Epithelial cell of esophagus (primary cell): ENCODE results near the gene GALNT9.

Source experiments
- DNase-seq: peaks from one replicate; pipeline ENCODE4 v3.0.0; 2010; ENCODE audit warnings: low read depth
- H3K4me3 ChIP-seq: 2 replicates; pipeline ENCODE4 v1.5.1; 2011; ENCODE audit warnings: mild to moderate bottlenecking, low read length, control low read depth
- CTCF ChIP-seq: IDR thresholded peaks from 2 replicates; pipeline ENCODE4 v1.5.1; 2011; ENCODE audit warnings: low read depth, mild to moderate bottlenecking, low read length, control low read depth, inconsistent platforms; ENCODE audit not compliant: insufficient read depth; ENCODE audit errors: missing control alignments

The GALNT9 gene

GRCh38 chr12:132357623-132358186 lies 28.3 kb upstream of the GALNT9 start:
- TF ChIP-seq CTCF, result no peak

GRCh38 chr12:132356691-132357622 lies 27.6 kb upstream of the GALNT9 start:
- DNase-seq, result peak; percentile 4
- no peak for TF ChIP-seq CTCF
- no peak overlapping the region for H3K4me3 ChIP-seq

More at GRCh38 chr12:132357623-132358186, 28.3 kb upstream of the GALNT9 start:
- DNase-seq, result no peak
- H3K4me3 ChIP-seq, result no peak overlapping the region

GRCh38 chr12:132355742-132356681 lies 26.6 kb upstream of the GALNT9 start:
- TF ChIP-seq CTCF, result no peak
- H3K4me3 ChIP-seq, result no peak overlapping the region
- no peak for DNase-seq

GRCh38 chr12:132354982-132355680 lies 25.7 kb upstream of the GALNT9 start:
- no peak overlapping the region for H3K4me3 ChIP-seq
- TF ChIP-seq CTCF, result no peak
- no peak for DNase-seq

GRCh38 chr12:132354211-132354981 lies 25.0 kb upstream of the GALNT9 start:
- H3K4me3 ChIP-seq, result no peak overlapping the region
- DNase-seq, result no peak

More at GRCh38 chr12:132354211-132354981, 25.0 kb upstream of the GALNT9 start:
- TF ChIP-seq CTCF, result no peak
